Activated CD4-positive, alpha-beta T cell treated with anti-CD3 and anti-CD28 coated beads for 36 hours (primary cell): Measurements from ENCODE around the gene DNAH17. TPM values are rescaled to one million over a fixed set of nuclear protein-coding genes. Genes with fewer than 3 reads are reported as not detected.
"Not testable (repeated sequence)": the region's sequence is repeated elsewhere in the genome, so short reads cannot be mapped to it uniquely, and the experiment has no call there.

Source experiments
- ATAC-seq: fragments of 200-7000 bp; cut with Tn5 transposase; one replicate; pipeline ENCODE4 v1.10.0; 2021; ENCODE audit warnings: mild to moderate bottlenecking, moderate library complexity
- CTCF ChIA-PET: fragments of 350-600 bp; sonication (Branson Sonifier 250); formaldehyde crosslinking; loops from one replicate; lab custom pipeline; 2021; ENCODE audit warnings: antibody characterized with exemption; lab: Charles Lee
- POLR2A ChIA-PET: fragments of 350-600 bp; sonication (Branson Sonifier 250); formaldehyde crosslinking; loops from one replicate; lab custom pipeline; 2021; ENCODE audit warnings: antibody characterized with exemption, inconsistent platforms; lab: Charles Lee
- DNase-seq: peaks from one replicate; pipeline ENCODE4 v3.0.0-alpha.2; 2020
- H3K27ac Mint-ChIP-seq: one replicate; pipeline ENCODE4 v1.8.0; 2021; ENCODE audit warnings: mixed read lengths
- H3K27me3 Mint-ChIP-seq: one replicate; pipeline ENCODE4 v1.8.0; 2021; ENCODE audit warnings: mixed read lengths
- H3K36me3 Mint-ChIP-seq: one replicate; pipeline ENCODE4 v1.8.0; 2021; ENCODE audit warnings: low read depth, mixed read lengths
- H3K4me1 Mint-ChIP-seq: one replicate; pipeline ENCODE4 v1.8.0; 2021; ENCODE audit warnings: mixed read lengths
- H3K4me3 Mint-ChIP-seq: one replicate; pipeline ENCODE4 v1.8.0; 2021; ENCODE audit warnings: mild to moderate bottlenecking, moderate library complexity, mixed read lengths
- H3K9me3 Mint-ChIP-seq: one replicate; pipeline ENCODE4 v1.8.0; 2021; ENCODE audit warnings: low read depth, mixed read lengths
- intact Hi-C, 2 experiments: fragments of 100-400 bp; cut with DNase I in 1 of 2; cut with micrococcal nuclease in 1 of 2; formaldehyde crosslinking; loops; one replicate each; pipeline versions ENCODE4 v1.14.2 to v1.15.1; 2022 to 2024; cut with DNase I, micrococcal nuclease
- total RNA-seq, 2 experiments: library from RNA; stranded (reverse); gene quantifications; one replicate each; pipeline ENCODE4 v1.2.3, GENCODE V29; 2021

DNAH17 gene
- total RNA-seq, 2 experiments from 2014 or later = 0.12 to 0.14 TPM

DNA sequence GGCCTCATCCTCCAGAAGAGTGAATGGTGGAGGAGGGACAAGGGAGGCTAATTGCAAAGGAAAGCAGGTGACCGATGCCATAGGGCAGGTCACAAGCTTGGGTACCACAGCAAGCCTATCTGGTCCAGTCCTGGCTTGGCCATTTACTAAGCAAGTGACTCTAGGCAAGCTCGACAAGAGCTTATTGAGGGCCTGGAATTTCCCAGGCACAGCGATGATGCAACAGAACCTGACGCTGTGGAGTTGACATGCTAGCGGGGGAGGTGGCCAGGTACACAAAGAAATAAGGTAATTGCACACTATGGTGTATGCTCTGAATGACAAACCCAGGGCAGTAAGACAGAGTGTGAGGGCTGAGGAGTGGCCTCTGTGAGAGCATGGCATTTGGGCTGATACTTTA lies 100.2 kb downstream of the DNAH17 start:
- H3K4me1 Mint-ChIP-seq = peaks cover 4% of the 10 kb centered on the region
- ChIA-PET CTCF (interaction anchor here (0.9 kb wide), 1 partner anchor 235 kb away, joined by 3 read pairs; no protein-coding TSS in a partner anchor), POLR2A (no interaction called here)
- intact Hi-C loops = no loop called here
- H3K36me3 Mint-ChIP-seq = no peaks in the 10 kb centered on the region
- ATAC-seq = no peak
- DNase-seq = no peak
- no peak overlapping the region for H3K27ac Mint-ChIP-seq
- no peaks in the 10 kb centered on the region for H3K27me3 Mint-ChIP-seq
- H3K4me3 Mint-ChIP-seq = no peak overlapping the region
- no peaks in the 10 kb centered on the region for H3K9me3 Mint-ChIP-seq

DNA sequence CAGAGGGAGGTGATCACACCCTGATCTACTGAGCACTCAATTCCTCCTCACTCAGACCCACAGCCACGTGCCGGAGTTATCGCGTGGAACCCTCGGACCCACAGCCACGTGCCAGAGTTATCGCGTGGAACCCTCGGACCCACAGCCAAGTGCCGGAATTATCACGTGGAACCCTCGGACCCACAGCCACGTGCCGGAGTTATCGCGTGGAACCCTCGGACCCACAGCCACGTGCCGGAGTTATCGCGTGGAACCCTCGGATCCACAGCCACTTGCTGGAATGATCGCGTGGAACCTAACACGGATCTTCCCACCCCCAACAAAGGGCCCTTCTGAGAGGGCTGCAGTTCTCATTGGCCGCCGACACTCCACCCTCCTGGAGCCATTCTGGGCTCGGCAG lies 101.0 kb downstream of the DNAH17 start:
- H3K4me1 Mint-ChIP-seq = peaks cover 4% of the 10 kb centered on the region
- ChIA-PET CTCF (no interaction called here), POLR2A (no interaction called here)
- H3K27me3 Mint-ChIP-seq = no peaks in the 10 kb centered on the region
- no peaks in the 10 kb centered on the region for H3K36me3 Mint-ChIP-seq
- H3K4me3 Mint-ChIP-seq = no peak overlapping the region
- no peak overlapping the region for H3K27ac Mint-ChIP-seq
- DNase-seq (no peak), ATAC-seq (no peak)
- intact Hi-C loops = no loop called here
- H3K9me3 Mint-ChIP-seq = no peaks in the 10 kb centered on the region

GRCh38 chr17:78475211-78475610 lies 102.0 kb downstream of the DNAH17 start:
- H3K27ac Mint-ChIP-seq = no peak overlapping the region
- POLR2A ChIA-PET = no interaction called here
- no peaks in the 10 kb centered on the region for H3K27me3 Mint-ChIP-seq
- DNase-seq = no peak
- H3K4me3 Mint-ChIP-seq = no peak overlapping the region
- H3K9me3 Mint-ChIP-seq = no peaks in the 10 kb centered on the region
- ATAC-seq = no peak
- intact Hi-C loops = no loop called here
- peaks cover 4% of the 10 kb centered on the region for H3K4me1 Mint-ChIP-seq
- no peaks in the 10 kb centered on the region for H3K36me3 Mint-ChIP-seq
- CTCF ChIA-PET = no interaction called here

- CTCF ChIA-PET = no interaction called here
- H3K9me3 Mint-ChIP-seq = no peaks in the 10 kb centered on the region
- ATAC-seq (peak; percentile 78), DNase-seq (peak; percentile 37)
- no peaks in the 10 kb centered on the region for H3K27me3 Mint-ChIP-seq
- intact Hi-C loops = no loop called here
- H3K4me3 Mint-ChIP-seq = no peak overlapping the region
- H3K27ac Mint-ChIP-seq = no peak overlapping the region
- POLR2A ChIA-PET = no interaction called here
- H3K4me1 Mint-ChIP-seq = peaks cover 4% of the 10 kb centered on the region
- no peaks in the 10 kb centered on the region for H3K36me3 Mint-ChIP-seq
These were observed 102.5 kb downstream of the DNAH17 start for GRCh38 chr17:78474614-78475146.

- ChIA-PET POLR2A (no interaction called here), CTCF (no interaction called here)
- no peaks in the 10 kb centered on the region for H3K27me3 Mint-ChIP-seq
- H3K36me3 Mint-ChIP-seq = no peaks in the 10 kb centered on the region
- intact Hi-C loops = no loop called here
- ATAC-seq = no peak
- no peak overlapping the region for H3K4me3 Mint-ChIP-seq
- H3K9me3 Mint-ChIP-seq = no peaks in the 10 kb centered on the region
- DNase-seq = no peak
- no peak overlapping the region for H3K27ac Mint-ChIP-seq
- H3K4me1 Mint-ChIP-seq = peaks cover 4% of the 10 kb centered on the region
These were observed 103.1 kb downstream of the DNAH17 start for GRCh38 chr17:78473951-78474613.

GRCh38 chr17:78472035-78472905 lies 104.9 kb downstream of the DNAH17 start:
- DNase-seq (no peak), ATAC-seq (no peak)
- H3K4me1 Mint-ChIP-seq = peaks cover 4% of the 10 kb centered on the region
- H3K9me3 Mint-ChIP-seq = no peaks in the 10 kb centered on the region
- ChIA-PET POLR2A (no interaction called here), CTCF (interaction anchor here (0.5 to 0.6 kb wide), 3 partner anchors 27 to 497 kb away, joined by 3 read pairs; no protein-coding TSS in a partner anchor)
- H3K36me3 Mint-ChIP-seq = no peaks in the 10 kb centered on the region
- H3K27me3 Mint-ChIP-seq = no peaks in the 10 kb centered on the region
- intact Hi-C loops = no loop called here
- no peak overlapping the region for H3K4me3 Mint-ChIP-seq
- H3K27ac Mint-ChIP-seq = no peak overlapping the region

DNA sequence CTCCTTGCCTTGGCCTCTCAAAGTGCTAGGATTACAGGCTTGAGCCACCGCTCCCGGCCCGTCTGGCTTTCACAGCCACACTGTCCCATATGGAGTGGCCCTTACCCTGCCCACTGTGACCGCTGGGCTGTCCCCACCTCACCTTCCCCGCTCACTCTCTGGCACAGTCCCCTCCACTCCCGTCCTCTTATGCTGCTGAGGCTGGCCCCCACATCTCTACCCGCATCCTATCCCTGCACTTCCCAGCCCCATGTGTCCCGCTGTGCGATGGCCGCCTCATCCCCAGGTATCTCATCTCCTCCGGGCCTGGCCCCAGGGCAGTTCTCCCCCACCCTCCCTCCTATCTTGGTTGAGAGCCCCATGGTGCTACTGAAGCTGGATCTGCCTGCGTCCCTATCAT lies 105.6 kb downstream of the DNAH17 start:
- DNase-seq (no peak), ATAC-seq (no peak)
- Mint-ChIP-seq H3K9me3 (no peaks in the 10 kb centered on the region), H3K27me3 (no peaks in the 10 kb centered on the region), H3K4me1 (peaks cover 4% of the 10 kb centered on the region), H3K4me3 (no peak overlapping the region), H3K36me3 (no peaks in the 10 kb centered on the region), H3K27ac (no peak overlapping the region)
- intact Hi-C loops = no loop called here
- ChIA-PET POLR2A (no interaction called here), CTCF (no interaction called here)

- POLR2A ChIA-PET = no interaction called here
- no peak for ATAC-seq
- DNase-seq = no peak
- intact Hi-C loops = no loop called here
- Mint-ChIP-seq H3K27ac (no peak overlapping the region), H3K4me1 (peaks cover under 1% of the 10 kb centered on the region), H3K9me3 (no peaks in the 10 kb centered on the region), H3K36me3 (no peaks in the 10 kb centered on the region), H3K27me3 (no peaks in the 10 kb centered on the region), H3K4me3 (no peak overlapping the region)
- CTCF ChIA-PET = no interaction called here
These were observed 107.8 kb downstream of the DNAH17 start for GRCh38 chr17:78469443-78469842.

GRCh38 chr17:78468366-78468765 lies 108.8 kb downstream of the DNAH17 start:
- H3K27me3 Mint-ChIP-seq = no peaks in the 10 kb centered on the region
- CTCF ChIA-PET = interaction anchor here (0.6 kb wide), 1 partner anchor 715 kb away, joined by 3 read pairs; no protein-coding TSS in a partner anchor
- POLR2A ChIA-PET = no interaction called here

DNA sequence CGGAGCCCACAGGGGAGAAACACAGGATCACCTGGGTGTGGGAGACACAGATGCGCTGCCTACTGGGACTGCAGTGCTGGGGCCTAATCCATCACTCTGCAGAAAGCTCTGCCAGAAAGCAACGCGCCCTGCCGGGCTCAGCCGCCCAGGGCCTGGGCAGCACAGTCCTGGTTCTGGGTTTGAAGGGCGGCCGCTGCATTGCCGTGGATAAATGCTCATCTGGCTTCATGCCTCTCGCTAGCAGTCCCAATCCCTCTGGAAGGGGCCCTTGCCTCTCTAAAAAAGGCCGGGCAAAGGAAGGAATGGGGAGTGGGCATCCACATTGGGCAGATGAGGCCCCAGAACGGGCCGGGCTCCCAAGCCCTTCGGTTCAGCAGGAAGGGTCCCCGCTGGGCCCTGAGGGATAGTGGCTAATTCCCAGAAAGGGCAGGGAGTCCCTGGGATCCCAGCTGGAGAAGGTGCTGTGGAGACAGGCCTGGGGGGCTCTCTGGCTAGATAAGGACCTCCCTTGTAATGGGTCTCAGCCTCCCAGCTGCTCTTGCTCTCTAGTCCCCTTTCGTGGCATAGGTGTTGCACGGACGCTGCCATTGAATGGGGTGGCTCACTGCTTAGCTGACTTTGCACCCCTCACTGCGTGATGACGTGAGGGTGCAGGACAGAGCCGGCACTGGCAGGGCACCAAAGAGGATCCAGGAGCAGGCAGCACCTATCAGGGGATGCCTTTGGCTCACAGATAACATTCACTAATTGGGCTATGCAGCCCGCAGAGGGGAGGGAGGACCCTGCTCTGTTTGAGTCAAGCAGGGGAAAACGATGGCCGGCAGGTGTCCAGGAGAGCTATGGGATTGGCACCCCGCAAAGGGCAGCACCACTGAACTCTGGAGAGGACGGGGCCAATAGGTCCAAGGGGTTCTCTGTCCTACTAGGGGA lies 110.1 kb downstream of the DNAH17 start:
- ATAC-seq = no peak
- ChIA-PET POLR2A (no interaction called here), CTCF (no interaction called here)
- intact Hi-C loops = no loop called here
- Mint-ChIP-seq H3K4me1 (no peaks in the 10 kb centered on the region), H3K27ac (no peak overlapping the region), H3K36me3 (no peaks in the 10 kb centered on the region), H3K27me3 (no peaks in the 10 kb centered on the region), H3K9me3 (no peaks in the 10 kb centered on the region), H3K4me3 (no peak overlapping the region)
- no peak for DNase-seq

More at GRCh38 chr17:78468366-78468765, 108.8 kb downstream of the DNAH17 start:
- intact Hi-C loops = no loop called here
- Mint-ChIP-seq H3K4me3 (no peak overlapping the region), H3K4me1 (no peaks in the 10 kb centered on the region), H3K36me3 (no peaks in the 10 kb centered on the region), H3K27ac (no peak overlapping the region), H3K9me3 (no peaks in the 10 kb centered on the region)
- DNase-seq (no peak), ATAC-seq (no peak)

GRCh38 chr17:78466109-78466785 lies 110.9 kb downstream of the DNAH17 start:
- H3K9me3 Mint-ChIP-seq, DNase-seq, CTCF ChIA-PET, H3K4me3 Mint-ChIP-seq, H3K27ac Mint-ChIP-seq, H3K4me1 Mint-ChIP-seq, POLR2A ChIA-PET, ATAC-seq, intact Hi-C loops, H3K36me3 Mint-ChIP-seq, H3K27me3 Mint-ChIP-seq: not testable (repeated sequence)
